ENCODE measurements around the gene SQSTM1.

SQSTM1 gene

DNA sequence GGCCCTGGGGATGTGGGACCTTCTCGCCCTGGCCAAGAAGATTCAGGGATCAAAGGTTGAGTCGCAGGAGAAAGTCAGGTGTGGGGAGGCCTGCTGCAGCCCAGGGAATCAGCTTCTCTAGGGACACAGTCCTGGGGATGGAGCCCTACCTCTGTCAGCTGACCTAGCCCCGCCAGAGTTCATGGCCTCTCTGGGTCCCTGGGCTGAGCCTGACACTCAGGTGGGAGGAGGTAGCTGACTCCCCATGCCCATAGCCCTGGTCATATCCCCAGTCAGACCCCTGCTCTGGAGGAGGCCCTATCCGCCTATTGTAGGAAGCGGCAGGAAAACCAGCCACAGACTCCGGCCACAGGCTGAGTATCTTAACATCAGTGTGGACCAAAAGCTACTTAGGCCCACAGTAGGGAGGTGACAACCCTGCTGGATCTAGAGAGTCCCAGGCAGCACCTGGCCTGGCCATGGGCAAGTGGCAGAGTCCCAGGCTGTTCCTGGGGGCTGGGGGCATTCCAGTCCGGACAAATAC lies 52.9 kb downstream of the SQSTM1 start:
- TF ChIP-seq, protein P1, sequence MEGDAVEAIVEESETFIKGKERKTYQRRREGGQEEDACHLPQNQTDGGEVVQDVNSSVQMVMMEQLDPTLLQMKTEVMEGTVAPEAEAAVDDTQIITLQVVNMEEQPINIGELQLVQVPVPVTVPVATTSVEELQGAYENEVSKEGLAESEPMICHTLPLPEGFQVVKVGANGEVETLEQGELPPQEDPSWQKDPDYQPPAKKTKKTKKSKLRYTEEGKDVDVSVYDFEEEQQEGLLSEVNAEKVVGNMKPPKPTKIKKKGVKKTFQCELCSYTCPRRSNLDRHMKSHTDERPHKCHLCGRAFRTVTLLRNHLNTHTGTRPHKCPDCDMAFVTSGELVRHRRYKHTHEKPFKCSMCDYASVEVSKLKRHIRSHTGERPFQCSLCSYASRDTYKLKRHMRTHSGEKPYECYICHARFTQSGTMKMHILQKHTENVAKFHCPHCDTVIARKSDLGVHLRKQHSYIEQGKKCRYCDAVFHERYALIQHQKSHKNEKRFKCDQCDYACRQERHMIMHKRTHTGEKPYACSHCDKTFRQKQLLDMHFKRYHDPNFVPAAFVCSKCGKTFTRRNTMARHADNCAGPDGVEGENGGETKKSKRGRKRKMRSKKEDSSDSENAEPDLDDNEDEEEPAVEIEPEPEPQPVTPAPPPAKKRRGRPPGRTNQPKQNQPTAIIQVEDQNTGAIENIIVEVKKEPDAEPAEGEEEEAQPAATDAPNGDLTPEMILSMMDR (IDR thresholded peaks at IDR 0.05; ENCODE audit: low read depth, low read length): no peak
- DNase-seq (ENCODE audit: extremely low read depth, low read depth): no peak

DNA sequence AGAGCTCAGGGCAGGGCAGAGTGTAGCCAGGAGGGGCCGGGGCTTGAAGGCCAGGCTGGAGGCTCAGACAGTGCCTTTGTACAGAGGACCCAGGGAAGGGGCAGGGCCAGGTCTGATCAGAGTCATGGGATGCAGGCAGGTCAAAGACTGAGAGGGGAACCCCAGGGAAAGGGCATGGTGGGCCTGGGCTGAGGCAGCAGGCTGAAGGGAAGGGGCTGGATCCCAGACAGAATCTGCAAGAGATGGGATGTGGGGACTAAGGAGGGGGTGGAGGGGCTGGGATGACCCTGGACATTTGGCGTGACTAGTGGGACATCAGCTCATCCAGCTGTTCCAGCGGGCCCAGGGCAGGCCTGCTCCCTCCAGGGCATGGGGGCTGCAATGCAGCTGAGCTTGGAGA lies 53.4 kb downstream of the SQSTM1 start:
- TF ChIP-seq, protein P1 (IDR thresholded peaks at IDR 0.05; ENCODE audit: low read depth, low read length): no peak
- DNase-seq (ENCODE audit: extremely low read depth, low read depth): no peak

DNA sequence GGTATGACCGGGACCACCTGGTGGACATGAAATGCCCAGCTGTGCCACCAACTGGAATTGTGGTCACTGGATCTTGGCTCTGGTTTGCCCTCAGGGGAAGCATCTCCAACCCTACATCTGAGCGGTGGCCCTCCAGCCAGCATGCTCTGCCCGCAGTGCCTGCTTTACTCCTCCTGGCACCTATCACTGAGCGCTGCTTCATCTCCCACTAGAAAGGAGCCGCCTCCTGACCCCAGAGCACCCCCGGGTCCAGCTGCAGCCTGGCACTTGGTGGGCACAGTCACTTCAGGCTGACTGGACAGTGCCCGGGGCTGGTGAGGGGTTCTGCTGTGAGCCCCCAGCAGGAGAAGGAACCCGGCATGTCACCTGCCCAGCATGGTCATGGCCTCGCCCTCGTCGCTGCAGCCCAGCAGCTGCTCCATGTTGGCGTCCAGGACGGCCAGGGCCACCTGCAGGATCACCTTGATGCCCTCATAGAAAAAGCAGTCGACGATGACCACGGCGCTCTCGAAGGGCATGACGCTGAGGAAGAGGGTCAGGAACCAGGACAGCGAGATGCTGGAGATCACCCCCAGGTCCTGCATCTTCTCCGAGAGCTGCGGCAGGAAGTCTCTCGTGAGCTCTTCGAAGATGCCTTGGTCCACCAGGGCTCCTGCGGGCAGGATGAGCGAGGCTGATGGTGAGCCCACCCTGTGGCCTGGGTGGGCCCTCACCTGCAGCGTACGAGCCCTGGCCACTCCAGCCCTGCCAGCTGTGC lies 54.0 kb downstream of the SQSTM1 start:
- DNase-seq (ENCODE audit: extremely low read depth, low read depth): no peak
- TF ChIP-seq, protein P1 (IDR thresholded peaks at IDR 0.05; ENCODE audit: low read depth, low read length): no peak

DNA sequence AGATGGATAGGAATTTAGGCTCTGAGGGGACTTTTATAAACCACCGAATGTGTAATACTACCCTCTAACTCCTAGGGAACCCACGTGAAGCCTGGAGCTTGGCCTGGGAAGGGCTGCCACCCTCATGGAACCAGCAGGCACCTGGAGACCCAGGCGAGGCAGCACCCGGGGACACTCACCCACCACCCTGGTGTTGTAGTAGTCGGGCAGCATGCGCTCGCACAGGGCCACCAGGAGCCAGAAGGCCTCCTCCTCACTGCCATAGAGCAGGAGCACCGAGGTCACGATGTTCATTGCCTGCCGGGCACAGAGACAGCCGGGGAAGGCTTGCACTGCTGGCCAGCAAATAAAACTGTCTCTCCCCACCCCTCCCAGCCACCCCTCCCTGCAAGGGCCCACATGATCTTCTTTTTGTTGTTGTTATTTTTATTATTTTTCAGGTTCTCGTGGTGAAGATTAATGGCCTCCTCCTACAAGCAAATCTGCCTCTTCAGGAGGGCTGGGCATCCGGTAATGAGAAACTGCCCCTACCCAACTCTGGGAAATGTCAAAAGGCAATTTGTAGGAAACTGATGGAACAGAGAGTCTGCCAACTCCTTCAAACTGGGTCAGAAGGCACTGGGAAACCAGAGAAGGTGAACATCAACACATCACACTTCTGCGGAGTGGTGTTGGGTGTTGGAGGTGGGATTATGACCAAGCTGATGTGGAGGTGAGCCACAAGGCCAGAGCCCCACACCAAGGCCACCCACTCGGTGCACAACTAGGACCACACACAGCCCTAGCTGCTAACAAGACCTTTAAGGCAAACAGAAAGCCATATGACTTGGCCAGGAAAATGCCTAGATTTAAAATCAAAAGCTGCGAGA lies 55.3 kb downstream of the SQSTM1 start:
- TF ChIP-seq, protein P1 (IDR thresholded peaks at IDR 0.05; ENCODE audit: low read depth, low read length): no peak
- no peak for DNase-seq (ENCODE audit: extremely low read depth, low read depth)

DNA sequence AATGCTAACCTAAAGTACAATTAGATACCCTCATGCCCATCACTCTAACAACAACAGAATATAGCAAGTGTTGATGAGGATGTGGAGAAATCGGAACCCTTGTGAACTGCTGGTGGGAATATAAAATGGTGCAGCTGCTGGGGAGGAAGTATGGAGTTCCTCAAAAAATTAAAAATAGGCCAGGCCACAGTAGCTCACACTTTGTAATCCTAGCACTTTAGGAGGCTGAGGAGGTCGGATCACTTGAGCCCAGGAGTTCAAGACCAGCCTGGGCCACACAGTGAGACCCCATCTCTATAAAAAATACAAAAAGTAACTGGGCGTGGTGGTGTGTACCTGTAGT lies 55.9 kb downstream of the SQSTM1 start:
- no peak for DNase-seq (ENCODE audit: extremely low read depth, low read depth)
- TF ChIP-seq, protein P1 (IDR thresholded peaks at IDR 0.05; ENCODE audit: low read depth, low read length): no peak

DNA sequence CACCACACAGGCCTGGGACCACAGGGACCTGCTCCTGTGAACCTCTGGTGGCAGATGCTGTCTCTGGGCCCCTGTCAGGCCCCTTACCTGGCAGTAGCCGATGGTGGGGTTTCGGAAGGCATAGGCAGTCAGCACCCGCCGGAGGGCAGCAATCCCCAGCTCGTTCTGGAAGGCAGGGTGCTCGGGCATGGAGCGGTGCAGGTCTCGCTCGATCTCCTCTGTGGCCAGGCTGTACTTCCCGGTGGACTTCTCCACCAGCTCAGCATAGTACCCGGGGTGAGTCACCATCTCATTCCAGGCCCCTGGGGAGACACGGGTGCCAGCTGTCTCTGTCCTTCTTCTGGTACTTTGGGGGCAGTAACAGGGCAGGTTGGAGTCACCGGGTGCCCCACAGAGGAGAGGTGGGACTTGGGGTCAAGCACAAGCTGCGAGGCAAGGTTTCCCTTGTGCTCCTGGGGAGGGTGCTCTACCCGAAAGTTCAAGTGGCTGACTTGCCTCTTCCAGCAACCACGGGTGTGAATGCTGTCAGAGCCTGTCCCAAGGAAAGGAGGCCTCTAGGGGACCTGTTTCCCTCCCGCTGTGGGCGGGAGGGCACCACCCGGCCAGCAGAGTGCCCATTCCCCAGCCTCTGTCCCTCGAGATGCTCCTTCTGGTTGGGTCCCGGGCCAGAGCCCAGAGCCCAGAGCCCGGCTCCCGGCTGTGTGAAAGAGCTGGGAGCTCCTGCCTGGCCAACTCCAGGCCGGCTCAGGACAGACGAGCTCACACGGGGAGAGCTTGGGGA lies 57.7 kb downstream of the SQSTM1 start:
- TF ChIP-seq, protein P1 (IDR thresholded peaks at IDR 0.05; ENCODE audit: low read depth, low read length): no peak
- no peak for DNase-seq (ENCODE audit: extremely low read depth, low read depth)

Data from AG09319 (cell line).